Naive thymus-derived CD8-positive, alpha-beta T cell (primary cell): Measurements from ENCODE around the gene PXYLP1. TPM values are rescaled to one million over a fixed set of nuclear protein-coding genes. Genes with fewer than 3 reads are reported as not detected.

Source experiments
- ATAC-seq, 2 donors: fragments of 150-1000 bp; cut with Tn5 transposase in 1 of 2; sonication (Bioruptor Pico), chemical (Tn5 transposase) in 1 of 2; 1 replicate in 1 of 2; 2 replicates in 1 of 2; pipeline ENCODE4 v1.10.0; 2021; ENCODE audit warnings: mild to moderate bottlenecking in 2 of 2, moderate library complexity in 2 of 2
- POLR2A ChIA-PET: fragments of 350-600 bp; sonication (Branson Sonifier 250); formaldehyde crosslinking; loops from one replicate; lab custom pipeline; 2021; ENCODE audit warnings: antibody characterized with exemption; lab: Charles Lee
- DNase-seq, 10 donors: peaks; one replicate each; pipeline versions ENCODE4 v3.0.0 to v3.0.0-alpha.2; 2020 to 2022
- H3K27ac Mint-ChIP-seq, 10 donors: one replicate each; pipeline ENCODE4 v1.8.0; 2020 to 2022; ENCODE audit warnings: mild to moderate bottlenecking in 10 of 10, mixed read lengths in 10 of 10, moderate library complexity in 4 of 10, inconsistent platforms in 1 of 10
- H3K27me3 Mint-ChIP-seq, 5 donors: one replicate each; pipeline ENCODE4 v1.8.0; 2021 to 2022; ENCODE audit warnings: mixed read lengths in 5 of 5
- H3K36me3 Mint-ChIP-seq, 3 donors: one replicate each; pipeline ENCODE4 v1.8.0; 2020 to 2022; ENCODE audit warnings: mixed read lengths in 3 of 3, mild to moderate bottlenecking in 2 of 3, inconsistent platforms in 1 of 3
- H3K4me1 Mint-ChIP-seq, 4 donors: one replicate each; pipeline ENCODE4 v1.8.0; 2021 to 2022; ENCODE audit warnings: mixed read lengths in 4 of 4
- H3K4me3 Mint-ChIP-seq, 10 donors: one replicate each; pipeline ENCODE4 v1.8.0; 2020 to 2022; ENCODE audit warnings: mild to moderate bottlenecking in 10 of 10, mixed read lengths in 10 of 10, moderate library complexity in 6 of 10, inconsistent platforms in 1 of 10
- H3K9me3 Mint-ChIP-seq, 9 donors: one replicate each; pipeline ENCODE4 v1.8.0; 2020 to 2022; ENCODE audit warnings: mixed read lengths in 9 of 9, mild to moderate bottlenecking in 3 of 9, inconsistent platforms in 1 of 9, moderate library complexity in 1 of 9
- polyA plus RNA-seq, 3 donors: library from polyadenylated mRNA; unstranded; fragments of 300-500 nt; fragmentation: Illumina TruSeq; gene quantifications; one replicate each; pipeline ENCODE4 v1.2.3, GENCODE V29; 2021
- total RNA-seq, 8 experiments: library from RNA in 2 of 8; stranded (reverse) in 2 of 8; gene quantifications; one replicate each; pipeline ENCODE4 v1.2.3 and lab custom pipeline; 2021 to 2026

PXYLP1 gene
- total and polyA plus RNA-seq, 5 experiments from 2014 or later, result 9.9 to 36.9 (median 18.3) TPM

DNA sequence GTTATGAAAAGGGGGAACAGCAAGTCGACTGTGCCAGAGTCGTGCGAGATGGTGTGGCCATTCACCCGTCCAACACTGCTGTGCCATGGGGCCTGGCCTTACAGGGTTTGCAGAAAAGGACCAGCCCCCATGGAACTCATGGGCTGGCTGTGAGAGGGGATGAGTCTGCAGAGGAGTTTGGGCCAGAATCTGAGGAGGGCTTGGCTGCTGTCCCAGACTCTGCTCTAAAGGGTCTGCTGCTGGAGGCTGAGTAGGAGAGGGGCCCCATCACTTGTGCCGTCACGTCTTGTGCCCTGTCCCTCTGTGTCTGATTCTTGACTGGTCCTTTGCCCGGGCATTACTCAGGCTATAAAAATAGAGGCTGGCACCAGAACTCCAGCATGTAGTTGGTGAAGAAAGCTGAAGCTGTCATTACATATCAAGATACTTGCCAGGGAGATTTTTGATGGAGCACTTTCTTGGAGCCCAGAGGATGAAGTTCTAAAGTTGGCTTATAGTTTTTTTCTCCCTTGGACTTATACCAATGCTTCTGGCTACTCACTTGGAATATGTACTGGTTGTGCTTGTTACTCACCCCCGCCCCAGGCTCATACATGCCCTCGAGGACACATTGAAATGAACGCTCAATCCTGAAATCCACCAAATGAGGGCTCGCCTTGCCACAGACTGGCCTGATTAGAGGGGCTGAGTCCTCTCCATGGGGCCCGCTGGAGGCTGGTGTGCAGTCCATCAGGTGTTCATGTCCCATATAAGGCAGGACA lies 10.2 kb downstream of the PXYLP1 start:
- ATAC-seq (no peak), DNase-seq (peak in 1 of 10 donors; percentile 46)
- Mint-ChIP-seq H3K36me3 (peaks cover 0 to 6% (median 0%) of the 10 kb centered on the region in 3 donors), H3K4me3 (peak overlapping the region in 1 of 10 donors; percentile 6), H3K9me3 (no peaks in the 10 kb centered on the region), H3K27me3 (no peaks in the 10 kb centered on the region), H3K27ac (peak overlapping the region in 8 of 10 donors; percentile 67 to 94 (median 88)), H3K4me1 (peaks cover 30 to 84% (median 56%) of the 10 kb centered on the region in 4 donors)
- POLR2A ChIA-PET, result interaction anchor here (1.1 to 16.6 kb wide), 4 partner anchors 10 to 27 kb away, joined by 3 to 425 read pairs (median 12); partner anchors contain the start of gene PXYLP1

DNA sequence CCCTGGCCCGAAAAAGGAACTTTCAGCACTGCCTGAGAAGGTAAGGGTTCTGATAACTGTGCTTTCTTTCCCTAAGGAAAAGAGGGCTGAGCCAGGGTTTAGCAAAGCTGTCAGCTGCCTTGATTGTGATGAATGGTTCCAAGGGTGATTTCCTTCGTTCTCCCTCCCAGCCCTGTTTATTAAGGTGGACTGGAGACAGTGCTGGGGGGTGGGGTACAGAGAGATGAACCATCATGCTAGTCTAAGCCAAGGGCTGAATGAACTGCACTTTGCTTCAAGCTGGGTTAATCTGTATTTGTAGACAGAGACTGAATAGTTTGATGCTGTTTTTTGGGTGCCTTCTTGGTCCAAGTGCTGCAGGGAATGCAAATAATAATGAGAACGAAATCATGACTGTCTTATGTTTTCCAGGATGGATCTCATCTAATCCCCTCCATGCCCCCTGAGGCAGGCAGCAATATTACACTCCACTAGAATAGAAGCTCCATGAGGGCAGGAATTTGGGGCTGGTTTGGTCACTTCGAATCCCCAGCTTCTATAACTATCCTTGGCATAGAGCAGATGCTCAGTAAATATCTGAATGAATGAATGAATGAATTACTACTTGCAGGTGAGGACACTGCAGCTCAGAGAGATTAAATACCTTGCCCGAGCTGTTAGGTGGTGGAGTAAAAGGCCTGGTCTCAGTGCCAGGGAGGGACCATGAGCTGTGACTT lies 10.9 kb downstream of the PXYLP1 start:
- Mint-ChIP-seq H3K4me3 (peak overlapping the region in 9 of 10 donors; percentile 1 to 83 (median 77)), H3K36me3 (peaks cover 0 to 6% (median 0%) of the 10 kb centered on the region in 3 donors), H3K4me1 (peaks cover 26 to 80% (median 50%) of the 10 kb centered on the region in 4 donors), H3K27ac (peak overlapping the region; percentile 77 to 95 (median 90)), H3K9me3 (no peaks in the 10 kb centered on the region), H3K27me3 (no peaks in the 10 kb centered on the region)
- no peak for DNase-seq
- POLR2A ChIA-PET, result interaction anchor here (1.2 to 16.6 kb wide), 3 partner anchors 10 to 27 kb away, joined by 3 to 425 read pairs (median 21); partner anchors contain the start of gene PXYLP1
- ATAC-seq, result no peak

DNA sequence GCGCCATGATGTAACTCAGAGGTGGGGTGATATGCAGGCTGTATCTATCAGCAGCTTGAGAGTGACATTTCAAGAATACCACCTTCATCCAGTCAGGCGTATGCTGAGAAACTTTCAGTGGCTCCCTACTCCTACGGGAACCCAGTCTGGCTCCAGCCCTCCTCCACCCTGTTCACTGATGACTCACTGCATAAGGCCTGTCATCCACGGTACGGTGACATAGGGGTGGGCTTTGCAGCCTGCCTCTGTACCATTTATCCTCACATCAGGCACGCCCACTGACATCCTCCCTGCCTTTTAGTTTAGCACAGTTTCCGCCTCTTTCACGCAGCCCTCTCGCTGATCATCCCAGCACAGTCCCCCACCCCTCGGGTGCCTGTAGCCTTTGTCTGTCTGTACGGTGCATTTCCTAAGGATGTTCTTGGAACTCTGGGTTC lies 11.7 kb downstream of the PXYLP1 start:
- peak; percentile 99 for ATAC-seq
- Mint-ChIP-seq H3K36me3 (peaks cover 0 to 6% (median 0%) of the 10 kb centered on the region in 3 donors), H3K9me3 (no peaks in the 10 kb centered on the region), H3K4me1 (peaks cover 20 to 73% (median 42%) of the 10 kb centered on the region in 4 donors), H3K27ac (peak overlapping the region; percentile 77 to 95 (median 90)), H3K4me3 (peak overlapping the region; percentile 59 to 83 (median 75)), H3K27me3 (no peaks in the 10 kb centered on the region)
- POLR2A ChIA-PET, result interaction anchor here (1.2 to 16.6 kb wide), 3 partner anchors 11 to 26 kb away, joined by 3 to 425 read pairs (median 21); partner anchors contain the start of gene PXYLP1
- DNase-seq, result peak; percentile 47 to 90 (median 74)

DNA sequence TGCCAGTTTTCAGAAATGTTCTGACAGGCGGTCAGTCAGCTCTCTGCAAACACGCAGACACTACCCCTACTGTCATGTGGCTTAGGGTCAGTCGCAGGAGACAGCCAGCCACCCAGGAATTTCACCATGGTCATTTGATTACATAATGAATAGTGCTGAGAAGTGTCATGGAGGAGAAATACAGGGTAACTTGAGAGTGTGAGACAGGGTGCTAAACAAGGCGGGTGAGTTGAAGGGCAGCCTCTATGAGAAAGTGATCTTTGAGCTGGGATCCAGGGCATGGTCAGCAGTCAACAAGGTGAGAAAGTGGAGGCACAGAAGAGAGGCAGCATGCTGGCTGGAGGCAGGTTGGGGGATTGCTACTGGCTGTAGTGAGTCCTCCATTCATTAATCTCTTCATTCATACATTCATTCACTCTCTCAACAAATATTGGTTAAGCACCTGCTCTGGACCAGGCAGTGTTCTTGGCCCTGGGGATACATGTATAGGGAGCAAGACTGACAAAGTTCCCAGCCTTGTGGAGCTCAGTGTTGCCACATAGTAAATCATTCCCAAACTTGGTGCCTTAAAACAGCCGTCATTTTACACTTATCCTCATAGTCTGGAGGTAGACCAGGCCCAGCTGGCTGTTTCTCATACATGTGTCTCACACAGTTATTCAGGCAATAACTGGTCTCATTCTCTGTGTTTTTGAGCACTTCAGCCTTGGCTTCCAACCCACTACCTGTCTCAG lies 14.8 kb downstream of the PXYLP1 start:
- H3K27ac Mint-ChIP-seq, result peak overlapping the region in 3 of 10 donors; percentile 15 to 34 (median 20)
- POLR2A ChIA-PET, result interaction anchor here (0.6 to 1.9 kb wide), 5 partner anchors 13 to 96 kb away, joined by 3 to 8 read pairs (median 8); partner anchors contain the start of gene PXYLP1
- ATAC-seq (no peak), DNase-seq (peak in 1 of 10 donors; percentile 28)
- no peaks in the 10 kb centered on the region for H3K9me3 Mint-ChIP-seq
- peaks cover 14 to 59% (median 28%) of the 10 kb centered on the region in 4 donors for H3K4me1 Mint-ChIP-seq
- H3K4me3 Mint-ChIP-seq, result no peak overlapping the region
- H3K36me3 Mint-ChIP-seq, result peaks cover 0 to 17% (median 4%) of the 10 kb centered on the region in 3 donors
- H3K27me3 Mint-ChIP-seq, result no peaks in the 10 kb centered on the region

DNA sequence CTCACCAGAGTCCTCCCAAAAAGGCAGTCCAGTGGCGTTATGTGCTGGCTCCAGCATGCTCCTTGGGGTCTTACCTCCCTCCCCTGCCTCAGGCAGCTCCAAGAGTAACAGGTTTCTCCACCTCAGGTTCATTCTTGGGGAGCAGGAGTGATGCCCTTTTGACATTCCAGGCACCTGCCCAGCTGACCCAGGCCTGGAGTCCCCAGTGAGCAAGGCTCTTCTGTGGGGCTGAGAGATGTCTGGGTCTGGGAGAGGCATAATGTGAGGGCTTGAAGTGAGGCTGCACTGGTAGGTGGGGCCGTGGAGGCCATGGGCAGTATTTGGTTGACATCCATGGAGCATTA lies 15.3 kb downstream of the PXYLP1 start:
- Mint-ChIP-seq H3K4me3 (no peak overlapping the region), H3K4me1 (peaks cover 14 to 59% (median 25%) of the 10 kb centered on the region in 4 donors), H3K27ac (no peak overlapping the region), H3K27me3 (no peaks in the 10 kb centered on the region), H3K36me3 (peaks cover 0 to 17% (median 4%) of the 10 kb centered on the region in 3 donors), H3K9me3 (no peaks in the 10 kb centered on the region)
- POLR2A ChIA-PET, result interaction anchor here (0.6 to 2.4 kb wide), 5 partner anchors 13 to 47 kb away, joined by 3 to 19 read pairs (median 8); partner anchors contain the start of gene PXYLP1
- DNase-seq, result no peak
- ATAC-seq, result no peak

DNA sequence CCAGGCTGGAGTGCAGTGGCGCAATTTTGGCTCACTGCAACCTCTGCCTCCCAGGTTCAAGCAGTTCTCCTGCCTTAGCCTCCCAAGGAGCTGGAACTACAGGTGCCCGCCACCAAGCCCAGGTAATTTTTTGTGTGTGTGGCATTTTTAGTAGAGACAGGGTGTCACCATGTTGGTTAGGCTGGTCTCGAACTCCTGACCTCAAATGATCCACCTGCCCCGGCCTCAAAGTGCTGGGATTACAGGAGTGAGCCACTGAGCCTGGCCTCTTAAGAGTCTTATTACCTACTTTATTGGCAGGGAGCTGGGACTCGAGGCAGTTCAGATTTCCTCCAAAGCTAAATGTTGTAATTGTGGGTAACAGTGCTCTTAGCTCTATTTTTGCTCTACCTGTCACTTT lies 16.4 kb downstream of the PXYLP1 start:
- H3K4me3 Mint-ChIP-seq, result no peak overlapping the region
- peaks cover 0 to 17% (median 4%) of the 10 kb centered on the region in 3 donors for H3K36me3 Mint-ChIP-seq
- no peak overlapping the region for H3K27ac Mint-ChIP-seq
- POLR2A ChIA-PET, result interaction anchor here (0.7 to 11.8 kb wide), 5 partner anchors 9 to 34 kb away, joined by 3 to 99 read pairs (median 4); partner anchors contain the start of gene PXYLP1
- H3K9me3 Mint-ChIP-seq, result no peaks in the 10 kb centered on the region
- DNase-seq (peak in 1 of 10 donors; percentile 10), ATAC-seq (no peak)
- H3K4me1 Mint-ChIP-seq, result peaks cover 9 to 55% (median 22%) of the 10 kb centered on the region in 4 donors
- H3K27me3 Mint-ChIP-seq, result no peaks in the 10 kb centered on the region

DNA sequence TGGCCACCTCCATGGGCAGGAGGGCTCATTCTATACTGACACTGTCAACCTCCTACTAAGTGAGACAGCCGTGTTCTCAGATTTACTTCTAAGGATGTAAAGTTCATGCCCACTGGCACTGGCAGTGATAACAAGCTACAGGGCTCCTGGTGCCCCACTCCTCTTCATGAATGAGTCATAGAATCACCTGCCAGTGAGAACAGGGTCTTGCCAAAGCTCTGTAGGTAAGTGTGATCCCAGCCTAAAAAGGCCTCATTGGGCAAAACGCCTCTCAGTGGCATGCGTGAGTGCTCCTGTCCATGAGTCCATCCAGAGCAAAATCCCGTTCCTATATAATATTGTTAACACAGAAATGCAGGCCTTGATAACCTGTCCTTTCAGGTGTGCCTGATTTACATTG lies 17.4 kb downstream of the PXYLP1 start:
- ATAC-seq (no peak), DNase-seq (peak in 1 of 10 donors; percentile 43)
- Mint-ChIP-seq H3K9me3 (no peaks in the 10 kb centered on the region), H3K36me3 (peaks cover 0 to 17% (median 4%) of the 10 kb centered on the region in 3 donors), H3K4me1 (peaks cover 7 to 53% (median 18%) of the 10 kb centered on the region in 4 donors), H3K27ac (no peak overlapping the region), H3K4me3 (no peak overlapping the region), H3K27me3 (no peaks in the 10 kb centered on the region)
- POLR2A ChIA-PET, result interaction anchor here (2.4 to 11.8 kb wide), 2 partner anchors 16 to 18 kb away, joined by 19 to 99 read pairs; partner anchors contain the start of gene PXYLP1

DNA sequence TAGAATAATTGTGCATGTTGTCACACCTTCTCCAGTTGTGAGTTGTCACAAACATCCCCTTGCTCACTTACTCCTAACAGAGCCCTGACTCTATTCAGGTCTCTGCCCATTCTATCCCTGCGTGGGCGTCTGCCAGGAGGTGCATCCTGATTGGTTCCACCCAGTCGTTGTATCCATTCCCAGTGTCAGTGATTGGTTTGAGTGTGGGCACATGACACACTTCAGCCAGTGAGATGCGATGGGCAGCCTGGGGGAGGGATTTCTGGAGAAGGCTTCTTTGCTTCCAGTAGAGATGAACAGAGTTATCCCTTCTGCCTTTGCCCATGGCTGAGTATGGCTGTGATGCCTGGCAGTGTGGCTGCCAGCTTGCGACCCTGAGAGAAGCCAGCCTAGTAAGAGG lies 18.7 kb downstream of the PXYLP1 start:
- Mint-ChIP-seq H3K27ac (peak overlapping the region in 2 of 10 donors; percentile 1 to 33), H3K36me3 (peaks cover 0 to 17% (median 4%) of the 10 kb centered on the region in 3 donors), H3K9me3 (no peaks in the 10 kb centered on the region), H3K4me3 (no peak overlapping the region), H3K4me1 (peaks cover 7 to 55% (median 22%) of the 10 kb centered on the region in 4 donors), H3K27me3 (no peaks in the 10 kb centered on the region)
- ATAC-seq (no peak), DNase-seq (peak in 1 of 10 donors; percentile 28)
- POLR2A ChIA-PET, result interaction anchor here (0.9 to 11.8 kb wide), 2 partner anchors 16 to 18 kb away, joined by 3 to 99 read pairs; partner anchors contain the start of gene PXYLP1

DNA sequence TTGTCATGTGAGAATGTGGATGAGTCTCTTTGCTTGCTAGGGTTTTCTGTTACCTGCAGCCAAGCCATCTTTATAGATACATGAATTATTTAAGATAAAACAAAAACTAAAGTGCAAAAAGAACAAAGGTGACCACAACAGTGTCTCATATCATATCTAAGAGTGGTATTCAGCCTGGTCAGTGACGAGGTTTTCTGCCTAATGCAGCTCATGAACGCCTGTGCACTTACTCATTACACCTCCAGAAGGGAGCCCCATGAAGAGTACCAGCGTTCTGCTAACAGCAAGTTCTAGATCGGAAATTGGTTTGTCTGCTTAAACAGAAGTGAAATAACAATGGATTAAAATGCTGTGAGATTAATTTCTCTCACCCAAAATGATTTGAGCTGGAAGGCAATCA lies 19.2 kb downstream of the PXYLP1 start:
- POLR2A ChIA-PET, result interaction anchor here (0.9 to 11.8 kb wide), 2 partner anchors 16 to 18 kb away, joined by 3 to 99 read pairs; partner anchors contain the start of gene PXYLP1

DNA sequence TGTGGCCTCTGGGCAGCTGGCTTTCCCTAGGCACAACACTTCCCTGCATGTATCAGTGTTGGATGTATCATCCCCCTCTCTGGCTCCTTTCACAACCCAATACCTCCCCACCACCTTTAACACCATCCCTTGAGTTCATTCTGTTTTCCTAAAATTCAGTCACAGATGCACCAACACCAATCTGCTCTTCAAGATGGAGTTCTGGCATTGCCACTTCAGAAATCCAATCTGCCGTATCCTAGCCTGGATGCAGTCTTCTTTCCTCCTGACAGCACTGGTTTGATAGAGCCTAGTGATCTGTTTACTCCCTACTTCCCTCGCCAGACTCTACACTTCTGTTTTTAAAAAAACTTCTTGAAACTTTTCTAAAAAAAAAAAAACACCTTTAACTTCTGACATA lies 21.7 kb downstream of the PXYLP1 start:
- POLR2A ChIA-PET, result interaction anchor here (2.0 to 11.8 kb wide), 2 partner anchors 13 to 21 kb away, joined by 13 to 99 read pairs; partner anchors contain the start of gene PXYLP1
- DNase-seq (peak in 1 of 10 donors; percentile 57), ATAC-seq (no peak)
- peak overlapping the region in 4 of 10 donors; percentile 43 to 69 (median 54) for H3K27ac Mint-ChIP-seq
- H3K4me3 Mint-ChIP-seq, result peak overlapping the region in 1 of 10 donors; percentile 35
- H3K9me3 Mint-ChIP-seq, result no peaks in the 10 kb centered on the region
- no peaks in the 10 kb centered on the region for H3K27me3 Mint-ChIP-seq
- peaks cover 16 to 68% (median 34%) of the 10 kb centered on the region in 4 donors for H3K4me1 Mint-ChIP-seq
- peaks cover 0 to 12% (median 6%) of the 10 kb centered on the region in 3 donors for H3K36me3 Mint-ChIP-seq

More for the DNA sequence above, 19.2 kb downstream of the PXYLP1 start:
- Mint-ChIP-seq H3K27me3 (no peaks in the 10 kb centered on the region), H3K27ac (no peak overlapping the region), H3K4me1 (peaks cover 10 to 57% (median 24%) of the 10 kb centered on the region in 4 donors), H3K4me3 (no peak overlapping the region), H3K9me3 (no peaks in the 10 kb centered on the region), H3K36me3 (peaks cover 0 to 15% (median 4%) of the 10 kb centered on the region in 3 donors)
- ATAC-seq, result no peak
- DNase-seq, result peak in 1 of 10 donors; percentile 42

DNA sequence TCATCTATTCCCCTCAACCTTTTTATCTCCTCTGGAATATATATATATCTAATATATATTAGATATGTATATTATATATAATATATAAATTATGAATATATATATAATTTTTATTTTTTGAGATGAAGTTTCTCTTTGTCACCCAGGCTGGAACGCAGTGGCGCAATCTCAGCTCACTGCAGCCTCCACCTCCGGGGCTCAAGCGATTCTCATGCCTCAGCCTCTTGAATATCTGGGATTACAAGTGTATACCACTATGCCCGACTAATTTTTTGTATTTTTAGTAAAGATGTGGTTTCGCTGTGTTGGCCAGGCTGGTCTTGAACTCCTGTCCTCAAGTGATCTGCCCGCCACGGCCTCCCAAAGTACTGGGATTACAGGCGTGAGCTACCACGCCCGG lies 22.2 kb downstream of the PXYLP1 start:
- POLR2A ChIA-PET, result interaction anchor here (1.1 to 11.8 kb wide), 5 partner anchors 11 to 226 kb away, joined by 3 to 99 read pairs (median 3); partner anchors contain the start of gene PXYLP1
- peaks cover 15 to 72% (median 34%) of the 10 kb centered on the region in 4 donors for H3K4me1 Mint-ChIP-seq
- DNase-seq, result peak in 1 of 10 donors; percentile 21
- no peak for ATAC-seq
- H3K9me3 Mint-ChIP-seq, result no peaks in the 10 kb centered on the region
- no peak overlapping the region for H3K4me3 Mint-ChIP-seq
- peaks cover 0 to 14% (median 6%) of the 10 kb centered on the region in 3 donors for H3K36me3 Mint-ChIP-seq
- H3K27ac Mint-ChIP-seq, result peak overlapping the region in 3 of 10 donors; percentile 41 to 62 (median 43)
- H3K27me3 Mint-ChIP-seq, result no peaks in the 10 kb centered on the region
